HL-60 (cell line): ENCODE measurements around the gene GTSE1.

Source experiments
- GABPA ChIP-seq: IDR thresholded peaks from 2 replicates; pipeline ENCODE4 v1.6.1; 2012; ENCODE audit warnings: low read depth
- POLR2AphosphoS5 ChIP-seq: IDR thresholded peaks from 2 replicates; pipeline ENCODE4 v1.6.1; 2012; ENCODE audit warnings: low read depth
- SPI1 ChIP-seq: IDR thresholded peaks from 2 replicates; pipeline ENCODE4 v1.6.1; 2012; ENCODE audit warnings: low read depth, mild to moderate bottlenecking, borderline replicate concordance
- TF ChIP-seq, protein P1 (sequence below): IDR thresholded peaks from one replicate; pipeline ENCODE4 v1.5.1; 2011; ENCODE audit warnings: low read length, control low read depth, inconsistent platforms; ENCODE audit not compliant: insufficient read depth

- TF ChIP-seq, protein P1, sequence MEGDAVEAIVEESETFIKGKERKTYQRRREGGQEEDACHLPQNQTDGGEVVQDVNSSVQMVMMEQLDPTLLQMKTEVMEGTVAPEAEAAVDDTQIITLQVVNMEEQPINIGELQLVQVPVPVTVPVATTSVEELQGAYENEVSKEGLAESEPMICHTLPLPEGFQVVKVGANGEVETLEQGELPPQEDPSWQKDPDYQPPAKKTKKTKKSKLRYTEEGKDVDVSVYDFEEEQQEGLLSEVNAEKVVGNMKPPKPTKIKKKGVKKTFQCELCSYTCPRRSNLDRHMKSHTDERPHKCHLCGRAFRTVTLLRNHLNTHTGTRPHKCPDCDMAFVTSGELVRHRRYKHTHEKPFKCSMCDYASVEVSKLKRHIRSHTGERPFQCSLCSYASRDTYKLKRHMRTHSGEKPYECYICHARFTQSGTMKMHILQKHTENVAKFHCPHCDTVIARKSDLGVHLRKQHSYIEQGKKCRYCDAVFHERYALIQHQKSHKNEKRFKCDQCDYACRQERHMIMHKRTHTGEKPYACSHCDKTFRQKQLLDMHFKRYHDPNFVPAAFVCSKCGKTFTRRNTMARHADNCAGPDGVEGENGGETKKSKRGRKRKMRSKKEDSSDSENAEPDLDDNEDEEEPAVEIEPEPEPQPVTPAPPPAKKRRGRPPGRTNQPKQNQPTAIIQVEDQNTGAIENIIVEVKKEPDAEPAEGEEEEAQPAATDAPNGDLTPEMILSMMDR: no peak
- TF ChIP-seq POLR2AphosphoS5 (no peak), GABPA (no peak), SPI1 (no peak)
Observed at GRCh38 chr22:46300491-46300890, 3.8 kb downstream of the GTSE1 start.
